ENCODE measurements around the gene DACT2. TPM values are rescaled to one million over a fixed set of nuclear protein-coding genes. Genes with fewer than 3 reads are reported as not detected.
"Not testable (repeated sequence)": the region's sequence is repeated elsewhere in the genome, so short reads cannot be mapped to it uniquely, and the experiment has no call there.

Gene DACT2
- total RNA-seq, 1 donor = not detected

- Histone ChIP-seq H3K4me3 (ENCODE audit: low read length) (no peak overlapping the region), H3K4me1 (ENCODE audit: insufficient read depth, low read length) (no peaks in the 10 kb centered on the region), H3K9me3 (ENCODE audit: low read depth, low read length) (no peaks in the 10 kb centered on the region), H3K27me3 (ENCODE audit: insufficient read depth, low read length) (no peaks in the 10 kb centered on the region)
Measured at GRCh38 chr6:168276576-168277273, 42.9 kb downstream of the DACT2 start.

GRCh38 chr6:168275168-168275567, 44.4 kb downstream of the DACT2 start:
- Histone ChIP-seq H3K27me3 (ENCODE audit: insufficient read depth, low read length) (no peaks in the 10 kb centered on the region), H3K4me1 (ENCODE audit: insufficient read depth, low read length) (no peaks in the 10 kb centered on the region), H3K9me3 (ENCODE audit: low read depth, low read length) (no peaks in the 10 kb centered on the region), H3K4me3 (ENCODE audit: low read length) (no peak overlapping the region)

GRCh38 chr6:168274037-168274952, 45.3 kb downstream of the DACT2 start:
- H3K27me3 ChIP-seq (ENCODE audit: insufficient read depth, low read length) = no peaks in the 10 kb centered on the region
- no peaks in the 10 kb centered on the region for H3K4me1 ChIP-seq (ENCODE audit: insufficient read depth, low read length)
- H3K4me3 ChIP-seq (ENCODE audit: low read length) = no peak overlapping the region

GRCh38 chr6:168273441-168274036, 46.0 kb downstream of the DACT2 start:
- H3K4me1 ChIP-seq (ENCODE audit: insufficient read depth, low read length) = no peaks in the 10 kb centered on the region
- no peaks in the 10 kb centered on the region for H3K27me3 ChIP-seq (ENCODE audit: insufficient read depth, low read length)
- no peak overlapping the region for H3K4me3 ChIP-seq (ENCODE audit: low read length)
- H3K9me3 ChIP-seq (ENCODE audit: low read depth, low read length) = no peaks in the 10 kb centered on the region

More at GRCh38 chr6:168274037-168274952, 45.3 kb downstream of the DACT2 start:
- H3K9me3 ChIP-seq (ENCODE audit: low read depth, low read length) = no peaks in the 10 kb centered on the region

GRCh38 chr6:168272415-168273325, 46.9 kb downstream of the DACT2 start:
- Histone ChIP-seq H3K27me3 (ENCODE audit: insufficient read depth, low read length) (no peaks in the 10 kb centered on the region), H3K4me1 (ENCODE audit: insufficient read depth, low read length) (no peaks in the 10 kb centered on the region), H3K4me3 (ENCODE audit: low read length) (no peak overlapping the region), H3K9me3 (ENCODE audit: low read depth, low read length) (no peaks in the 10 kb centered on the region)

GRCh38 chr6:168270274-168271172, 49.1 kb downstream of the DACT2 start:
- H3K4me1 ChIP-seq (ENCODE audit: insufficient read depth, low read length) = no peaks in the 10 kb centered on the region
- H3K4me3 ChIP-seq (ENCODE audit: low read length) = no peak overlapping the region
- H3K27me3 ChIP-seq (ENCODE audit: insufficient read depth, low read length) = no peaks in the 10 kb centered on the region
- no peaks in the 10 kb centered on the region for H3K9me3 ChIP-seq (ENCODE audit: low read depth, low read length)

- no peaks in the 10 kb centered on the region for H3K9me3 ChIP-seq (ENCODE audit: low read depth, low read length)
- no peaks in the 10 kb centered on the region for H3K4me1 ChIP-seq (ENCODE audit: insufficient read depth, low read length)
- no peak overlapping the region for H3K4me3 ChIP-seq (ENCODE audit: low read length)
- no peaks in the 10 kb centered on the region for H3K27me3 ChIP-seq (ENCODE audit: insufficient read depth, low read length)
Measured at GRCh38 chr6:168269455-168270243, 49.9 kb downstream of the DACT2 start.

- no peak overlapping the region for H3K4me3 ChIP-seq (ENCODE audit: low read length)
- H3K9me3 ChIP-seq (ENCODE audit: low read depth, low read length) = no peaks in the 10 kb centered on the region
- no peaks in the 10 kb centered on the region for H3K27me3 ChIP-seq (ENCODE audit: insufficient read depth, low read length)
- H3K4me1 ChIP-seq (ENCODE audit: insufficient read depth, low read length) = no peaks in the 10 kb centered on the region
Measured at GRCh38 chr6:168268755-168269154, 50.8 kb downstream of the DACT2 start.

GRCh38 chr6:168267779-168268178, 51.8 kb downstream of the DACT2 start:
- not testable (repeated sequence) for H3K4me3 ChIP-seq (ENCODE audit: low read length); H3K4me1 ChIP-seq (ENCODE audit: insufficient read depth, low read length); H3K9me3 ChIP-seq (ENCODE audit: low read depth, low read length); H3K27me3 ChIP-seq (ENCODE audit: insufficient read depth, low read length)

- Histone ChIP-seq H3K9me3 (ENCODE audit: low read depth, low read length) (no peaks in the 10 kb centered on the region), H3K27me3 (ENCODE audit: insufficient read depth, low read length) (no peaks in the 10 kb centered on the region), H3K4me3 (ENCODE audit: low read length) (no peak overlapping the region), H3K4me1 (ENCODE audit: insufficient read depth, low read length) (no peaks in the 10 kb centered on the region)
Measured at GRCh38 chr6:168265827-168266815, 53.5 kb downstream of the DACT2 start.

GRCh38 chr6:168265394-168265793, 54.2 kb downstream of the DACT2 start:
- Histone ChIP-seq H3K9me3 (ENCODE audit: low read depth, low read length) (no peaks in the 10 kb centered on the region), H3K4me1 (ENCODE audit: insufficient read depth, low read length) (no peaks in the 10 kb centered on the region), H3K27me3 (ENCODE audit: insufficient read depth, low read length) (no peaks in the 10 kb centered on the region), H3K4me3 (ENCODE audit: low read length) (no peak overlapping the region)

GRCh38 chr6:168264593-168265335, 54.8 kb downstream of the DACT2 start:
- Histone ChIP-seq H3K27me3 (ENCODE audit: insufficient read depth, low read length) (no peaks in the 10 kb centered on the region), H3K4me1 (ENCODE audit: insufficient read depth, low read length) (no peaks in the 10 kb centered on the region), H3K4me3 (ENCODE audit: low read length) (no peak overlapping the region), H3K9me3 (ENCODE audit: low read depth, low read length) (no peaks in the 10 kb centered on the region)

Measured in mononuclear cell (primary cell).